Measurements from ENCODE around the gene DDX23.
A peak's percentile ranks its signal among the peaks of the same experiment; 100 is the strongest.
"Not testable (repeated sequence)": the region's sequence is repeated elsewhere in the genome, so short reads cannot be mapped to it uniquely, and the experiment has no call there.

The DDX23 gene

GRCh38 chr12:48851883-48852733 lies at the start of gene DDX23:
TSS of gene DDX23 (minus strand) at chr12:48852163. CDS start at chr12:48845782, 6,381 bp downstream.
- DNase-seq (ENCODE audit: extremely low read depth in 1 of 2, low read depth in 1 of 2) = peak; percentile 89 to 93

- no peak for DNase-seq (ENCODE audit: extremely low read depth in 1 of 2, low read depth in 1 of 2)
Measured at GRCh38 chr12:48901278-48901677, 49.3 kb upstream of the DDX23 start.

GRCh38 chr12:48899651-48900050 lies 47.7 kb upstream of the DDX23 start:
- DNase-seq (ENCODE audit: extremely low read depth in 1 of 2, low read depth in 1 of 2) = no peak

- DNase-seq (ENCODE audit: extremely low read depth in 1 of 2, low read depth in 1 of 2) = no peak
Measured at GRCh38 chr12:48894271-48894670, 42.3 kb upstream of the DDX23 start.

GRCh38 chr12:48890657-48891418 lies 38.9 kb upstream of the DDX23 start:
- peak; percentile 53 to 55 for DNase-seq (ENCODE audit: extremely low read depth in 1 of 2, low read depth in 1 of 2)

- no peak for DNase-seq (ENCODE audit: extremely low read depth in 1 of 2, low read depth in 1 of 2)
Measured at GRCh38 chr12:48889679-48890078, 37.7 kb upstream of the DDX23 start.

- no peak for DNase-seq (ENCODE audit: extremely low read depth in 1 of 2, low read depth in 1 of 2)
Measured at GRCh38 chr12:48883305-48884161, 31.6 kb upstream of the DDX23 start.

GRCh38 chr12:48882972-48883304 lies 31.0 kb upstream of the DDX23 start:
- DNase-seq (ENCODE audit: extremely low read depth in 1 of 2, low read depth in 1 of 2) = no peak

GRCh38 chr12:48882315-48882687 lies 30.3 kb upstream of the DDX23 start:
- DNase-seq (ENCODE audit: extremely low read depth in 1 of 2, low read depth in 1 of 2) = no peak

- no peak for DNase-seq (ENCODE audit: extremely low read depth in 1 of 2, low read depth in 1 of 2)
Measured at GRCh38 chr12:48881686-48882314, 29.8 kb upstream of the DDX23 start.

- no peak for DNase-seq (ENCODE audit: extremely low read depth in 1 of 2, low read depth in 1 of 2)
Measured at GRCh38 chr12:48880647-48881046, 28.7 kb upstream of the DDX23 start.

GRCh38 chr12:48878548-48878947 lies 26.6 kb upstream of the DDX23 start:
- DNase-seq (ENCODE audit: extremely low read depth in 1 of 2, low read depth in 1 of 2) = no peak

- no peak for DNase-seq (ENCODE audit: extremely low read depth in 1 of 2, low read depth in 1 of 2)
Measured at GRCh38 chr12:48875944-48876515, 24.1 kb upstream of the DDX23 start.

- DNase-seq (ENCODE audit: extremely low read depth in 1 of 2, low read depth in 1 of 2) = not testable (repeated sequence)
Measured at GRCh38 chr12:48873534-48873933, 21.6 kb upstream of the DDX23 start.

- no peak for DNase-seq (ENCODE audit: extremely low read depth in 1 of 2, low read depth in 1 of 2)
Measured at GRCh38 chr12:48873096-48873495, 21.1 kb upstream of the DDX23 start.

GRCh38 chr12:48869191-48869590 lies 17.2 kb upstream of the DDX23 start:
- no peak for DNase-seq (ENCODE audit: extremely low read depth in 1 of 2, low read depth in 1 of 2)

- no peak for DNase-seq (ENCODE audit: extremely low read depth in 1 of 2, low read depth in 1 of 2)
Measured at GRCh38 chr12:48868451-48868850, 16.5 kb upstream of the DDX23 start.

- no peak for DNase-seq (ENCODE audit: extremely low read depth in 1 of 2, low read depth in 1 of 2)
Measured at GRCh38 chr12:48866052-48866711, 14.2 kb upstream of the DDX23 start.

GRCh38 chr12:48865281-48866051 lies 13.5 kb upstream of the DDX23 start, which contains the start of gene RND1:
TSS of gene RND1 (minus strand) at chr12:48865870. CDS start at chr12:48865767, 103 bp downstream.
- DNase-seq (ENCODE audit: extremely low read depth in 1 of 2, low read depth in 1 of 2) = peak; percentile 63 to 81

All from stimulated activated CD8-positive, alpha-beta memory T cell treated with anti-CD3 and anti-CD28 coated beads, Interleukin-7, amount 100 ng/mL, for 48 hours (primary cell).